Dedifferentiated amniotic fluid mesenchymal stem cell (primary cell): ENCODE data around the gene PHYKPL.
"Not testable (repeated sequence)": the region's sequence is repeated elsewhere in the genome, so short reads cannot be mapped to it uniquely, and the experiment has no call there.

Experiments used
- DNase-seq: peaks from one replicate; pipeline ENCODE4 v3.0.0-alpha.2; 2016; ENCODE audit errors: extremely low spot score

The PHYKPL gene

GRCh38 chr5:178207183-178207916 is 25.3 kb downstream of the PHYKPL start:
- no peak for DNase-seq

DNA sequence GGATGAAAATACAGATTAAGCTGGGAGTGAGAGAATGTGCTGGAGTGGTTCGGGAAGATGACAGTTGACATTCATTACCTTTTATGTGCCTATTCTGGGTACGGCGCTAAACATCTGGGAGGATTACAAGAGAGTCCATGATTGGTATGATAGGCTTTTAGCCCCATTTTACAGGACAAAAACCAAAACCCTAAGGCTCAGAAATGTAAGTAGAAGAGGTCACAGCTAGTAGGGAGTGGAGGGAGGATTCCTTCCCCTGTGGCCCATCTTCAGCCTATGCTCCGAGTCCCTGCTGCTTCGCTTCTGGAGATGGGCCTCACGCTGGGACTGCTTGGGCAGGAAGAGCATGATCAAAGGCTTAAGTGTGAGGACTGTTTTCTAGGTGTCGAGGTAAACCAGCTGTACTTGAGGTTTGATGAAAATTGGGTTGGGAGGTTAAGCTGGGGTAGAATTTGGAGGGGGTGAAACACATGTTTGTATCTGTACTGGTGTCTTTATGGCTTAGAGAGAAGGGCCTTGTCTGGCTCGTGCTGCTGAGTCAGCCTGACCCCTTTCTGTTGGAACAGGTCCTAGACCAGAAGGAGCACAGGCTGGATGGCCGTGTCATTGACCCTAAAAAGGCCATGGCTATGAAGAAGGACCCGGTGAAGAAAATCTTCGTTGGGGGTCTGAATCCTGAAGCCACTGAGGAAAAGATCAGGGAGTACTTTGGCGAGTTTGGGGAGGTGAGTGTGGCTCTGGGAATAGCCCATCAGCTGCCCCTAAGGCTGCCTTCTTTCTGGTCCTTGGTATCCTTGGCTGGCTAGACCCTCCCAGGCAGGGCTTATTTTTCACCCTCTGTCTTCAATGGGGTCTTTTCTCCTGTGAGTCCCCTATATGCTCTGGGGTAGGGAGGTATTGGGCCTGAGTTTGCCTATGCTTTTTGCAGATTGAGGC is 26.2 kb downstream of the PHYKPL start:
- no peak for DNase-seq

- no peak for DNase-seq
Observed at GRCh38 chr5:178205749-178206047, 26.9 kb downstream of the PHYKPL start.

DNA sequence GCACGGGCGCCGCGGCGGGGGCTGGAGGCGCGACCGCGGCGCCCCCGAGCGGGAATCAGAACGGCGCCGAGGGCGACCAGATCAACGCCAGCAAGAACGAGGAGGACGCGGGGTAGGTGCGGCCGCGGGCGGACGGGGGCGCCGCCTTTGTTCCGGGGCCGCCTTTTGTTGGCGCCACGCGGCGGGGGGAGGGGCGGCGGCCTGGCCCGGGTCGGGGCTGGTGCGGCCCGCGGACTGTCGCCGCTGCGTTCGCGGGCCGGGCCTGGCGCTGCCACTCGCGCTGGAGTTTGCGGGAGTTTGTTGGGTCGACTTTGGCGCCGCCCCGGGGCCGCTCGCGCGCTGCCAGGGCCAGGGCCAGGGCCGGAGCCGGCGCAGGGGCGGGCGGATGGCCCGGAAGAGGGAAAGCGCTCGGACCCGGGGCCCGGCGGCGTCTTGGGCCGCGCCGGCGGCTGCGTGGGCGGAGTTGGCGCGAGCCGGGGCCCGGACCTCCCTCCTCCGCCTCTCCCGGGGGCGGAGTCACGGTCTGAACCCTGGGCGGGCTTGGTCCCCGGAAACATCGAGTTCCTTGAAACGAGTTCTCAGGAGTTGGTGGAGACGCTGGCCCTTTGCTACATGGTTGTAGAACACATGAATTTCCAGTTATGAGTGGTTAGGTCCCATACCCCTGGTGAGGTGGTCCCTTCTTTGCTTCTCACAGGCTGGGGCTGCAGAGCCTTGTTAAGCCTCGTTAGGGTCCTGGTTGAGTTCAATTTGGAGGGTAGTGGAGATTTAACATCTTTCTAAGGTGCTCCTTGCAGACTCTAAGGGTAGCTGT is 27.5 kb downstream of the PHYKPL start:
- peak; percentile 35 for DNase-seq

DNA sequence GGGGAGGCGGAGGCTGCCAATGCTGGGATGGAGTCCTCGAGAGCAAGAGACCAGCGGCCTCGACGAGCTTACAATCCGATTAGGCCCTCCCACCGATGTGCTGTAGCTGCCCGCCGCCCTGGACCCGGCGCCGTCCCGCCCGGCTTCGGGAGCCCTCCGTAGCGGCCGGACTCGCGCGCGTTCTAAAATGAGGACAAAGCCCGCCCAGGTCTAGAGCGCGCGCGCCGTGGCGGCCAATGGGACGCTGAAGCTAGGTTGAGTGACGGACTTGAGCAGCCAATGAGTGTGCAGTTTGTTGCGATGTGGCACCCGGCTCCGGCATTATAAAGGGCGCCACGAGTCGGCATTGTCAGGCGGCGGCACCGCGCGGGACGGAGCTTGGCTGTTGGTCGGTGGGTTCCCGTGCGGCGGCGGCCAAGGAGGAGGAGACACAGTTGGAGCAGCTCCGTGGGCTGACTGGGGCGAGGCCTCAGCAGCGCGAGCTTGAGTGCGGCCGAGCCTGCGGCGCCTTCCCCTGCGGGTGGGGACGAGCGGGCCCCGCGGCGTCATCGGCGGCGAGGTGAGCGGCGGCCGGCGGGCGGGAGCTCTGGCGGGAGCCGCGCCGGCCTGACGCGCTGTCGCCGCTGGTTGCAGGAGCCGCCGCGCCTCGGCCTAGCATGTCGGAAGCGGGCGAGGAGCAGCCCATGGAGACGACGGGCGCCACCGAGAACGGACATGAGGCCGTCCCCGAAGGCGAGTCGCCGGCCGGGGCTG is 28.2 kb downstream of the PHYKPL start, which contains the start of gene HNRNPAB:
Gene HNRNPAB, plus strand, starts transcription at position 352 of the 753 bp plus-strand sequence. Its CDS starts 305 bp downstream, at position 657.
- peak; percentile 95 for DNase-seq

DNA sequence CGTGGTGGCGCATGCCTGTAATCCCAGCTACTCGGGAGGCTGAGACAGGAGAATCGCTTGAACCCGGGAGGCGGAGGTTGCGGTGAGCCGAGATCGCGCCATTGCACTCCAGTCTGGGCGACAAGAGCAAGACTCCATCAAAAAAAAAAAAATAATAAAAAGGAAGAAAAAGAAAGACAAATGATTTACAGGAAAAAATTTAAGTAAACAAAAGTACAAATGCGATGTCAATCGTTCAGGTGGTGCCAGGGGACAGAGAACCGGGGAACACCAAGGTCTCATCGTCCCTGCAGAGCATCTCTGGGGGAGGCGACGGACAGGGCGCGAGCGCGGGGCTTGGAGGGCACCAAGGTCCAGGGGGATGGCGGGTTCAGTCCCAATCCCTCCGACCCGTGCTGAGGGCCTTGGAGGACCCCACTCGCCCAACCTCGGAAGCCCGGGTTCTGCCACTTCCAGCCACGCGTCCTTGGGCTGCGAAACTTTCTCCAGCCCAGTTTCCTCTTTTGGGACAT is 28.9 kb downstream of the PHYKPL start:
- DNase-seq, result no peak

GRCh38 chr5:178202541-178202940 is 30.1 kb downstream of the PHYKPL start:
- no peak for DNase-seq

DNA sequence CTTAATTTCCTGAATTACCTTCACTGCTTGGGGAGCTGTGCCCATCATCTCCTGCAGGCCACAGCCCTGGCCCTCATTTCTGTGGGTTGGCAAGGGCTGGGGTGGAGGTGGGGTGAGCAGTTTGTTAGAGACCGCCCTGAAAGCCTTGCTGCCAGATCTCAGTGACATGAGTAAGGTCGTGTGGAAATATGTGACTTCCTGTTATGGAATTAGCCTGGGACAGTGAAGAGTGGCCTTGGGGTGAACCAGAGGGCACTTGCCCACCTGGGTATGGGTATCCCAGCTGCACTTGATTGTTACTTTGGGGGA is 30.7 kb downstream of the PHYKPL start:
- no peak for DNase-seq

- DNase-seq, result no peak
Observed at GRCh38 chr5:178201221-178201926, 31.2 kb downstream of the PHYKPL start.

DNA sequence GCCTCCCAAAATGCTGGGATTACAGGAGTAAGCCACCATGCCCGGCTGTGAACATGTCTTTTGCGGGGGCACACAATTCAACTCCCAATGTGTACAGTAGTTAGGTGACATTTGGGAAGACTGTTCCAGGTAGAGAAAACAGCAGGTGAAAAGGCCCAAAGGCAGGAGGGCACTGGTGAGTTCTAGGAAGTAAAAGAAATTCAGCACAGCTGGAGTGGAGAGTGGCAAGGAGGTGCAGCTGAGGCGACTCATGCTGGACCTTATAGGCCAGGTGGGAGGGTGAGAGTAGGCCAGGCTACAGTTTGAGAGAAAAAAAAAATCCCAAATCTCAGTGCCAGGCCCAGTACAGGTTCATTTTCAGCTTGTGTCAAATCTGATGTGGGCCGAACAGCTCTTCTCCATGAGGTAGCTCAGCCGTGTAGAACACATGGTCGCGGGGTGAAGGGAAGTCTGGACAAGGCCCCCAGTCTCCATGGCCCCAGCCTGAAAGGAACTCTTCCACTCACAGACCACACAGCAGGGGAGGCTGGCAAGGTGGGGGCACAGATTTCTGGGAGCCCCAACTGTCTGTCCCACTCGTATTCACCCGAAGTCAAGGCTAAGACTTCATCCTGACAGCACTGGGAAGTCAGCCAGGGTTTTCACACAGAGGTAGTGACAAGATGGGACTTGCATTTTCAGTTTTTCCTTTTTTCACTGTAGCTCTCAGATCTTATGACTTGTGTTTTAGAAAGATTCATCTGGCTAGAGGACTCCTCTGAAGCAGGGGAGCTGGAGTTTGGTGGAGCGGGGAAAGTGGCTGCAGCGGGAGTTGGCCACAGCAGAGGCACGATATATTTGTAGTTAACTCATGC is 32.8 kb downstream of the PHYKPL start:
- DNase-seq, result no peak

GRCh38 chr5:178198706-178199105 is 33.9 kb downstream of the PHYKPL start:
- DNase-seq, result no peak

DNA sequence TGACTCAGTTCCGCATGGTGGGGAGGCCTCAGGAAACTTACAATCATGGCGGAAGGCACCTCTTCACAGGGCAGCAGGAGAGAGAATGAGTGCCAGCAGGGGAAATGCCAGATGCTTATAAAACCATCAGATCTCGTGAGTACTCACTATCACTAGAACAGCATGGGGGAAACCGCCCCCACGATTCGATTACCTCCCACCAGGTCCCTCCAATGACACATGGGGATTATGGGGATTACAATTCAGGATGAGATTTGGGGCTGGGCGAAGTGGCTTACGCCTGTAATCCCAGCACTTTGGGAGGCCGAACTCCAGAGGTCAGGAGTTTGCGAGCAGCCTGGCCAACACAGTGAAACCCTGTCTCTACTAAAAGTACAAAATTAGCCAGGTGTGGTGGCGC is 34.5 kb downstream of the PHYKPL start:
- DNase-seq, result not testable (repeated sequence)

- no peak for DNase-seq
Observed at GRCh38 chr5:178196986-178197385, 35.6 kb downstream of the PHYKPL start.

- no peak for DNase-seq
Observed at GRCh38 chr5:178196281-178196812, 36.3 kb downstream of the PHYKPL start.

- DNase-seq, result no peak
Observed at GRCh38 chr5:178194026-178194425, 38.6 kb downstream of the PHYKPL start.

DNA sequence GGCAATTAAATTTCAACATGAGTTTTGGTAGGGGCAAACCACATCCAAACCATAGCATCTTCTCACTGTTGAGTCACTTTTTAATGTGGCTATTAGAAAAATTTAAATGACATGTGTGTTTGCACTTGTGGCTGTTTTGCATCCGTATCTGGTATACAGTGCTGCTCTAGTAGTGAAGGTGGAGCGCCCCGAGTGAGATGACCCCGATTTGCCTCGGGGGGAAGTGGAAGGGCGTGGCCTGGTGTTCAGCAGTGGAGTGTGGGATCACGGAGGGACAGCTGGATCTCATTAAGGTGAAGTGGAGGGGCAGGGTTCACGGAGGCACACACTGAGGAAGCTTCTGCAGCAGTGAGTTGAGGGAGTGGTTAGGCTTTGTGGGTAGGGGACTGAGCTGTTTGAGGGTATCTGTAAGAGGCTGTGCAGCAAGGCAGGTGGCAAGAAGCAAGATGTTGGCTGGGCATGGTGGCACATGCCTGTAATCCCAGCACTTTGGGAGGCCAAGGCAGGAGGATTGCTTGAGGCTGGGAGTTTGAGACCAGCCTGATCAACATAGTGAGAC is 39.3 kb downstream of the PHYKPL start:
- DNase-seq, result no peak

DNA sequence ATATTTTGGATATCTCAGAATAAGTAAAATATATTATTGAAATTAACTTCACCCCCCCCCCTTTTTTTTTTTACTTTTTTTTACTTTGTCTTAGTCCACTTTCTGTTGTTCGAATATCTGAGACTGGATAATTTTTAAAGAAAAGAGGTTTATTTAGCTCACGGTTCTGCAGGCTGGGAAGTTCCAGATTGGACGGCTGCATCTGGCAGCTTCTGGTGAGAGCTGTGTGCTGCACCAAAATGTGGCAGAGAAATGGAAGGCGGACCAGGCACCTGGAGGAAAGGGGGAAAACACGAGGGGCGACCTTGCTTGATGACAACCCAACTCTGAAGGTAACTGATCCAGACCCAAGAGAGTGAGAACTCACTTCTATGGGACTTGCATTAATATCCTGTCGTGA is 39.8 kb downstream of the PHYKPL start:
- no peak for DNase-seq

GRCh38 chr5:178192244-178192643 is 40.4 kb downstream of the PHYKPL start:
- DNase-seq, result no peak

- DNase-seq, result no peak
Observed at GRCh38 chr5:178191661-178192060, 40.9 kb downstream of the PHYKPL start.
